ENCODE measurements around the gene EPHA5. TPM values are rescaled to one million over a fixed set of nuclear protein-coding genes. Genes with fewer than 3 reads are reported as not detected.
A peak's percentile ranks its signal among the peaks of the same experiment; 100 is the strongest.

The EPHA5 gene
- 107 TPM for total RNA-seq

DNA sequence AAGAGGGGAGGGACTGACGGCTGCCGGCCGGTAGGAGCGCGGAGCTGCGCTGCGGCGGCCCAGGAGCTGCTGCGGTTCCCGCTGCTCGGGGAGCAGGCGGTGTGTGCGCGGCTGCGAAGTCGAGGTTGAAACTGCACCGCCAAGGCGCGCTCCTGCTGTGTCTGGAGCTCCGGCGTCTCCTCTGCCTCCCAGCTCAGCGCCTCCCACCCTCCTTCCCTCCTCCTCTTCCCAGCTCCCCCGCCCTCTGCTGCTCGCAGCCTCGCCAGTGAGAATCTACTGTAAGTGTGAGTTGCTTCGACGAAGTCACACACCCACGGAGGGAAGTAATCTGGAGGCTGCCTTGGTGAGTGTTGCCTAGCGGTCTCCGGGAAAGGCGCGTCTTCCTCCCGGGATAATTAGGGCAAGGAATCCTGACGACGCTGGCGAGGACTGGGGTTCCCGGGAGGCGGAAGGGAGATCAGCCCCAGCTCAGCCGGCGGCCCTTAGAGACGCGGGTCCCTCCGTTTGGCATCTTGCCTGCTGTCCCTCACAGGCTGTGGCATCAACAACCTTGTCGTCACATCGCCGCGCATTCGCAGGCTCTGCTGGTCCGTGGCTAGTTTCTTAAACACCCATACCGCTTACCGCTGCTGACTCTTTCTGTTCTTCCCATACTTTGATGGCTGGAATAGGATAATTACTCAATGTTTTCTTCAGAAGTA is at the start of gene EPHA5:
TSS of gene EPHA5 (minus strand) at position 159 of the 701 bp plus-strand sequence. CDS start 747 bp downstream, outside the sequence.
- FAIRE-seq, result no peak
- DNase-seq (ENCODE audit: low spot score in 2 of 2), result peak; percentile 35 to 36

DNA sequence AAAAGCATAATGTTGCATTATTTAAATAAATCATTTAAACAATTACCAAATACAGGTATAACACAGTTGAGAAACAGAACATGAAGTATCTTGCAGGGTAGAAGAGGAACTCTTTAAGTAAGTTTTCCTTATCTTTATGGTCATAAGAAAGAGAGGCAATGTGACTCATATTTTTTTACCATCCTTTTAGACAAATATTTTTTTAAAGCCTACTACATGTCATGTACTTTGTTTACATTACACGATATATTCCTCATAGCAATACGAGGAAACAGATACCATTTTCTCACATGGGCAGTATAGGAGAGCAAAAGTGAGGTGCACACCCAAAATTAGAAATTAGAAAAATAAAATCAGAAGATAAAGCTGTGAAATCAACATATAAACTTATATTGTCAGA is 49.3 kb upstream of the EPHA5 start:
- no peak for DNase-seq (ENCODE audit: low spot score in 2 of 2)
- FAIRE-seq, result no peak

DNA sequence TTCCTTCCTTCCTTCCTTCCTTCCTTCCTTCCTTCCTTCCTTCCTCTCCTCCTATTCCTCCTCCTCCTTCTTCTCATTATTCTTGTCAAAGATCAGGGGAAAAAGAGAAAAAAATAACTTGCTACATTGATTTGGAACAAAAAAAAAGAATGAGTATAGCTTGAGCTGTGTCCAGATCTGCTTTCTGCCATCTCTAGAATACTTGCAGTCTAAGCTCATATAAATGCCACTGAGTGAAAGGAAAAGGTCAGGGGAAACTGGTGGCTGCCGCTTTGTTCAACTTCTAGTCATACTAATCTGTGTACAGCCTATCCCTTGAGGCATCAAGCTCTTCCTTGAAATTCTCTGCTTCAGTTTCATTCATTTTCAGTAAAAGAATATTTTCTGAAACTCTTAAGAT is 28.3 kb upstream of the EPHA5 start:
- FAIRE-seq, result no peak
- DNase-seq (ENCODE audit: low spot score in 2 of 2), result no peak

DNA sequence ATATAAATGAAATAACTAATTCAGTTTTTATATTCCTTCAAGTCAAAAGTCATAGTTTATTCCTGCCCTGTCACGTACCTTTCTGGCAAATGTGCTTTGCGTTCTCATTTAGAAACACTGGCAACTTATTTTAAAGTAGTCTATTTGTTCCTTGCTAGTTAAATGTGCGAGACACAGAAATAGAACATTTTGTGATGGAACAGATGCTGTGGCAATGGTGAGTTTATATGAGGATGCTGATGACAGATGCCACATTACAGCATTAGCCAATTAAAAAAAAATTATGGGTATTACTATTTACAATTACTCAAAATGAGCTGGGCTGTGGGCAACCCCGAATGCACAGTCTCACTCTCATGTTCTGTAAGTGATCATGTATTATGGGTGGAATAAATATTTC is 26.1 kb upstream of the EPHA5 start:
- DNase-seq (ENCODE audit: low spot score in 2 of 2) (no peak), FAIRE-seq (no peak)

DNA sequence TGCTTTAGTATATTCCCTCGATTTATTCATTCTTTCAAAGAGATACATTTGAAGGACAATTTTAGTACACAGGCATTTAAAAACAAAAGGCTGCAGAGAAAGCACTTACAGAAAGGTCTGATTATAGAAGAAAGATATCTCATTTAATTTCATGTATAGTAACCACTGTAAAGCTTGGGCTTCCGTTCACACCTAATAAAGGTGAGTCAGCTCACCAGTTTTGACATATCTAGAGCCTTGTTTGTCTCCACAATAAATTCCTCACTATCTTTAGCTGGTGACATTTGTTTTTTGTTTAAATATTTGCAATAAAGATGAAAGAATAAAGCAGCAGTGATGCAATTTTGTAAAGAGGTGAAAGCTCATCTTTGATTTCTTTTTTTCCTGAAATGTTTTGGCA is 1.1 kb upstream of the EPHA5 start:
- no peak for DNase-seq (ENCODE audit: low spot score in 2 of 2)
- FAIRE-seq, result no peak

DNA sequence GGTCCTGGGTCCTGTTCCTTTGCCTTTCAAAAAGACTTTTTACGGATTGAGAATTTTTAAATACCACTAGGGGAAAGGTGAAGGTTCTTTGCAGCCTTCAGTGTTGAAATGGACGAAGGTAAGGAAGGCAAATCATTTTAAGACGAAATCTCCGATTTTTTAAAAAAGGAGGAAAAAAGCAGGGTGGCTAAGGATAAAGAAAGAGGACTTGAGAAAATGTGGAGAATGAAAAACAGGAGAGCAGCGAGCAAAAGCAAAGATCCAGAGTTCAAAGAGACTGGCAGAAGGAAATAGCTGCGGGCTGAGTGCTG is 314 bp downstream of the EPHA5 start:
- FAIRE-seq, result no peak
- DNase-seq (ENCODE audit: low spot score in 2 of 2), result no peak

DNA sequence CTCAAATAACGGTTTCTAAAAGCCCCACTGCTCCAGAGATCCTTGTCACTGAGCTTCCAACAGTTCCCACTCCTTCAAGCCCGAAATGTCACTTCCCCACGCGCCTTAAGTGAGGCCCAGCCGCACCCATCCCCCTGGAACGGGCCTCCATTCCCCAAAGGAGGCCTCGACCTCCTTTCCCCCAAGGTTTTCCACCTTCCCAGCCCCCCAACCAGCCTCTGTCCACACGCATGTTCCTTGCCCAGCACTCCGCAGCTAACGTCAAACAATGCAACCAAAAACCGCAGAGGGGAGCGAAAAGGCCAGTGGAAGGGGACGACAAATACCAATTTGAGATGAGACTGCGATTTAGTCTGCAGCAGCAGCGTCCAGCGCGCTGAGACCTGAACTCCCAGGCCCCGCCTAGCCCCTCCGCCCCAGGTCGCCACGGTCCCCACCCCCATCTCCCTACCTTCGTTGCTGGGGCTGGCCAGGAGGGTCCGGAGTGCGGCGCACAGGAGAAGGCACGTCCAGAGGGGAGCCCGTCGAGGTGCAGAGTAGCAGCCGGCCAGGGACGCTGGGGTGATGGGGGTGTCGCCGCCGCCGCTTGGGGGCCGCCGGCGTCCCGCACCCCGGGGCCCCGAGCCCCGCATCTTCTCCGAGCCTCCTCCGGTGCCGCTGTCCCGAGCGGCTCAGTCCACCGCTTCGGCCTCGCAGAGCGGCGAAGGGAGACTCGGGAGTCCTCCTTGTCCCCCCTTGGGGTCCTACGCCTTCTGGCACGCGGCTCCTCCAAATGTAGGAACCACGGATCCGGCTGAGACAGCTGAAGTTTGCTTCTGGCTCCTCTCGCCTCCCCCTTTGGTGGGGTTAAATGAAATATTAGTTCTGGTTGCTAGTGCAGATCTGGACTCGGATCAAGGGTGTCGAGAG is 924 bp downstream of the EPHA5 start:
- FAIRE-seq, result no peak
- no peak for DNase-seq (ENCODE audit: low spot score in 2 of 2)

DNA sequence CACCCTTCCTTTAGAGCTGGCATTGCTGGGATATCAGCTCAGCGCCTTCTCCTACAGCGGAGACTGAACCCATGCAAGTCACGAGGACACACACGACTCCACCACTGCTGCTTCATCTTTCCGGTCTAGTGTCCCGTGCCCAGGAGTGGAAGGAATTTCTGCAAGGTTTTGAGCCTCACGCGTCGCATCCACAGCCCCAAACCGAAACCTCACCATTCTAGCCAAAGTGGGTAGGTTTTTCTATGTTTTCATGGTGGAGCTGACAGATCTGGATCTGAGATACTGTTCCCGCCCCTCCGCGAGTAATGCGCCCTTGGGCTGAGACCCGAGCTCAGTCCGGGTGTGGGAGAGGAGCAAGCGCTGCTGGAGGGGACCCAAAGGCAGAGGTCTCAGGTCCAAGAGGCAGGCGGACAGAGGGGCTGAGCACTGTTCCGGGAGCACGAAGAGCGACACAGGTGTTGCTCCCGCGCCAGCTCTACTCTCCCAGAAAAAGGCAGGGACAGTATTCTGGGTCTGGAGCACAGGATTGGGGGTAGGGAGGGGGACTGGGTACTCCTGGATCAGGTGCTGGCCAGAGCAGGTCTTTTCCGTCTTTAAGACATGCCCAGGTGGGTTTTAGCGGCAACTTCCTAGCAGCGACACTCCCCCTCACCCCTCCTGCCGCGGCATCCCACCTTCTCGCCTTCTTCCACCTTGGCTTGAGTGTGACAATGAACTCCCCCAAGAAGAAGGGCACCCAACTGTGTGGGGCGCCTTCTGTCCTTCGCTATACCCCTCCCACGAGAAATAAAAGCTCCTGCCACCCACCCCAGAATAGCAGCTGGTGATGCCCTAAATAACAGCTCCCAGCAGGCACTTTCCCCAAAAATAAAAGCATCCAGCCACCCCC is 1.8 kb downstream of the EPHA5 start:
- DNase-seq (ENCODE audit: low spot score in 2 of 2) (peak; percentile 18 to 26), FAIRE-seq (no peak)

DNA sequence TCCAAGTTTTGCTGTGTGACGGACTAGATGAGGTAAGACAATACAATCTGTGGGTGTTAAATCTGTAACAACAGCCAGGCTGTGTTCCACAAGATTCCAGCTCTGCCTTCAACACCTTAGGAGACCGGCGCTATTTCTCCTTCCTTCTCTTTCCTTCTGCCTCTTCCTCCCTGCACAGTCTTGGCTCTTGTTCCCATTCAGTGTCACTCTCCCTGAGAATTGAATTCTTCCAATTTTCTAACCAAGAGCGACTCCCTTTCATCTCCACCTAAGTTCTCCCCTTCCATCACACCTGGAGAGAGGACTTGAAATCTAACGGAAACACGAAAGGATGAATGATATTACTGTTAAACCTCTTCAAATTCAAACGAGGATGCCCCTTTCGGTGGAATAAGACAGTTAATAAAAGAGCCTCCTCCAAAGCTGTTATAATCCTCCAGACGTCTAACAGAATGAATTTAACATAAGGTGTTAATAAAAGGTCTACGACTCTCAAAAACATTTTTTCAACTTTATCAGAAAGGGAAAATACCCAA is 2.7 kb downstream of the EPHA5 start:
- FAIRE-seq (no peak), DNase-seq (ENCODE audit: low spot score in 2 of 2) (no peak)

DNA sequence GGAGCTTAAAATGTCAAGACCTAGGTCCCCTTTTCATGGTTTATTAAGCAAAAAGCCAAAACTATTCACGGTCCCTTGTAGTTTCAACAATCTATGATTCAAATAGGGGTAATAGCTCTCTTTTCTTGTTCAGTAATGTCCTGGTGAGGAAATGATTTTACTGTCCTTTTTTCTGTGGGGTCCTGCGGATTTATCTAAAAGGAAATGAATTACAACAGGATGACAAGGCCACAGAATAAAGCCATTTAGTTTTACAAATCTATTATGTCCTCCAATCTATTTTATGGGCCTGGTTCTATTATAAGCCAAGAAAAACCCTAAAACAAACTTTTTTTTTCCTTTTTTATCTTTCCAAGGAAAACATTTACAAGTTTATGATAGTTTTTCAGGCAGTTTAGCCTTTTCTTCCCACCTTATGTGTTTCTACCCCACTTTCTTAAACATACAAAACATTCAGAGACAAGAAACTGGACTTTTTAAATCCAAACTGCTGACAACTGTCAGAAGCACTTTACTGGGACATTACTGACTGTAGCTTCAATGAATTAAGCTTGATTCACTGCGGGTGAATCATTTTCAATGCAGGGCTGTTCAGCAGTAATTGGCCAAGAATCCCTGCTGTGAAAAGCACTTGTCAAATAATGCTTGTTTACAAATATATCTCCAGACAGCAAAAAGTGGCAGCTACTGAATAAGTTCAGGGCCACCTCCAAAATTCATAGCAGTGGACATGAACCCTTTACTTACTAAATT is 4.3 kb downstream of the EPHA5 start:
- DNase-seq (ENCODE audit: low spot score in 2 of 2) (no peak), FAIRE-seq (no peak)

DNA sequence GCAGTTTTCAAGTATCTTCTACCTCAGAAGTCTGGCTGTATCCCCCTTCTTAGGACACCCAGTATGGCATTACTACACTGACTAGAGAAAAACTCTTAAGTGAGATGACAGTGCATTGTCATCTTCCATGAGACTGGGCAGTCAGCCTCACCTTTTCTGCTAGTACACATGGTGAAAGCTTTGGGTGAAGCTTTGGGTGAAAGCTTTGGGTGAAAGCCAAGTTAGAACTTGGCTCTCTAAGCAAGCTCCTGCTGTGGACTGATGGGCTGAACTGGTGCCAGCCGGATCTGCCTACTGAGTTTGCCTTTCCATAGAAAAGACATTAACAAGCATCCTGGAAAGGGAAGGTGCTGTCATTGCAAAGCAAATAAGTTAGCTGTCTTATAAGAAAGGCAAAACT is 8.8 kb downstream of the EPHA5 start:
- FAIRE-seq (no peak), DNase-seq (ENCODE audit: low spot score in 2 of 2) (no peak)

DNA sequence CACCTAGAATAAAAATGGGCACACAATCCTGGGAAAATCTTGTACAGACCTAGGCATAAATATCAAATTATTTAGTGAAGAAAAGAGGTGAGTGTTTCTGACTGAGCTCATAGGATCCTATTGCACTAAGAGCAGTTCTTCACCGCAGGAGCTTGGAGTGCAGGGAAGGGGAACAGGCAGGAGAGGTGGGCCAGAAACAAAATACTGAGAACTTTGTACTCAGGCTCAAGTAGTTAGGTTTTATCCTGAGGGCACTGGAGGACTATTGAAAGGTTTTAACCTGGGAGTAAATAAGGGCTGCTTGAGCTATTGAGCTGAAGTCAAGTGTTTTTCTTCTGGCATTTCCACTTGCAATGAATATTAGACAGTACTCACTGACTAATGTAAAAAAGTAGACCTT is 12.2 kb downstream of the EPHA5 start:
- FAIRE-seq (no peak), DNase-seq (ENCODE audit: low spot score in 2 of 2) (no peak)

DNA sequence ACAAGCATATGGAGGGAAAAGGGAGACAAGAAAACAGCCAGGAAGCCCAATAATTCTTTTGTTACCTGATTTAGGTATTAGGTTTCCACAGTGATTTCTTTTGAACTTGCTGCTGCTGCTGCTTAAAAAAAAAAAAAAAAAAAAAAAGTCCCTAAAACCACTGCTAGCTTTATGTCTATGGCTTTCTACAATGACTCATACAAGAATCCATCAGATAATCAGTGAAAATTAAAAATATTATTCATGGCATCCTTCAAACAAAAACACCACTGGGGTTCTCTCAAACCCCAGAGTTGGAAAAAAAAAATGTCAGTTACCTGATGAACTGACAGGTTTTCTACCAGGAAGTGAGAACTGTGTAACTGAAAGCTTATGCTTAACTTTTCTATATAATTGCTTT is 14.3 kb downstream of the EPHA5 start:
- no peak for DNase-seq (ENCODE audit: low spot score in 2 of 2)
- no peak for FAIRE-seq

DNA sequence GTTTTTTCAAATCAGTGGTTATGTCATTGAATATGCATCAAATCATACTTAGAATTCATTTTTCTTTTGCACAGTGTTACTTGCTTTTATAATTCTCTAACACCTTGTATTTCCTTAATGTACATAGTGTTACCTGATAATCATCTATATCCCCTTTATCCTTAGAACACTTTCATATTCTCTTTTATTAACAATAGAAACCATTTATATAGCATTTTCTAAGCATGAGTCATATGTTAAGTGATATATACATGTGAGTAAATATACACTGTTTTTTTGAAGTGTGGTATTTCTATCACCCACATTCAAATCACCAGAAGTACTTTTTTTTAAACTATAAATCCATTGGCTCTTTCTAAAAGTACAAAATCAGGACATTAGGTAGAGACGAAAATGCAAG is 15.3 kb downstream of the EPHA5 start:
- FAIRE-seq (no peak), DNase-seq (ENCODE audit: low spot score in 2 of 2) (no peak)

DNA sequence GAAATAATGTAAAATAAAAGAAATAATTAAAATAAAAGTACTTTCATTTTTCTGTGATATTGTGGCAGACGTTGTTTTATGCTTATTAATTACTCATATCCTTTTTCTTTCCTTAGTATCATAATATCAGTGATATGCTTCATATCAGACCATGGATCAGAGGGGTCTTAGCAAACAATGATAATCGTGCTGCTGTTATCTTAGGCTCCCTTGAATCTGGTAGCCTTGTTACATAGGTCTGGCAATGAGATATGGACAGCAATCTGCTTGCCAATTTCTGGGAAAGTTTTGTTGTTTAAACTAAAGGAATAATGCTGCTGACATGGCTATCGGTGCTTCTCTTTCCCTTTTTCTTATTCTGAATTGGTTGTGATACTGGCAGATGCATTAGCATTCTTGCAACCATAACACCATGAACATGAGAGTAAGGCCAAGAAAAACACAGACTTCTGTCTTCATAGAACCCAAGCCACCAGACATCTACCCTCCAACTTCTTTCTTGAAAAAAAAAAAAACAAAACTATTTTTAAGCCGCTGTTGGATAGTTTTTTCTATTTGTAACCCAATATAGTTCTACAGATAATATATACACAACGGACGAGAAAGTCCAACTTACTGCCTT is 16.4 kb downstream of the EPHA5 start:
- FAIRE-seq (no peak), DNase-seq (ENCODE audit: low spot score in 2 of 2) (no peak)

DNA sequence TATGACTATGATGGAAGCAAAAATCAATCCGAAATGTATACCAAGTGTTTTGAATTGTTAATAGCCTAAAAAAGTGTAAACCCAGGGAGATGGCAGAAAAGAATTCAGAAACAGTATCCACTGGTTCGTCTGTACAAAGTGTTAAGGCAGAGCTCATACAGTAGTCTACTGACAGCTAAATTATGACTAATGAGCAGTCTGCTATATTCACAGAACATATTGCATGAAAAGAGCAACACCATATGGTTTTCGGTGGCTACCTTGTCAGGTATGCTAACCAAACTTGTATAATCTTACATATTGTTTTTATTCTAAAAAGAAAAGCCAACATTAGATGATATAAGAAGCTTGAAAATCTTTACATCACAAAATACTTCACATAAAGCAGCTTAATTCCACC is 18.5 kb downstream of the EPHA5 start:
- no peak for FAIRE-seq
- no peak for DNase-seq (ENCODE audit: low spot score in 2 of 2)

DNA sequence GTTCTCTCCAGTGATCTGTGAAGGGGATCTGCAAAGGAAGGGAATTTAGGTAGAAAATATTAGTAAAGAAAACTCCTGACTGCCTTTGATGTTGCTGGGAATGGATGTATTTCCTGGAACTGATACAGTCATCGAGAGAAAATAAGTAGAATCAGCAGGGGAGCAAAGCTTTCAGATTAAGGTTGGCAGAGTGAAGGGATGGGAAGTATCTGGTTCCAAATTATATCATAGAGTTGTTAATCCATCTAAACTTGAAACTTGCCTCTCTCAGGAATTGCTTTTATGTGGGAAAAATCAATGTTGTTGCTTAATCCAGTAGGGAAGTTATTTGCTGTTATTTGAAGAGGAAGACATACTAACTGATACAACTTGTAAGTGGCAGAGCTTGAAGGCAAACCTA is 19.3 kb downstream of the EPHA5 start:
- DNase-seq (ENCODE audit: low spot score in 2 of 2) (no peak), FAIRE-seq (no peak)

DNA sequence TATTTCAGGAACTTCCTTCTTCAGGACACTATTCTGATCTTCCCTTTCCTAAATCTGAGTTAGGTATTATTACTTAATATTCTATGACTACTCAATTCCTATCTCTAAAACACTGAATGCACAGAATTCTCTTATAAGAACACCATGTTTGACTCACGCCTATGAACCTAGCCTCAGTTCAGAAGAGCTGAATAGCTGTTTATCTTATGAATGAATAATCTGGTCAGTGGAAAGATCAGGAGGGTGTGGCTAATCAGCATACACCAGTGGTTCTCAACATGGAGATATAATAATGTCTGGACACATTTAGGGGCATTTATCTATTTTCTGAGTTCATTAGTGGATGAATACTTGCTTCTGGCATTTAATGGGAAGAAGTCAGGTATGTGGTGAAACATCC is 24.2 kb downstream of the EPHA5 start:
- DNase-seq (ENCODE audit: low spot score in 2 of 2) (no peak), FAIRE-seq (no peak)

DNA sequence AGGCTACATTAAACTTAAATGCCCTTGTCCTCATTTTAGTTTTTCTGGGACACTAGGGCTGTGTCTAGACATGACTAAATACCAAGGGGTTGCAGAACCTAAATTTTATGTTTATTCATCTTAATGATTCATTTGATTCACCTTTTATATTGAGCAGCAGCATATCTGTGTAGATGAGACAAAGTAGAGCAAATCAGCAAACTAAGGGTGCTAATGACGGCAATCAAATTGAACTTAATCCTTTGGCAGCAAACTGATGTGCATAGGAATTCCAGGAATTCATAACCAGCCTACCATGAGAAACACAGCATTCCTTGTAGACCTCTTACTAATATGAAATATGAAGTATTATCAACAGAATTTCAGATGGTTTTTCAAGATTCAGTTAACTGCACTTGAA is 25.1 kb downstream of the EPHA5 start:
- FAIRE-seq, result no peak

More for the DNA sequence above, 25.1 kb downstream of the EPHA5 start:
- no peak for DNase-seq (ENCODE audit: low spot score in 2 of 2)

All from frontal cortex (tissue), 4 donors.